ENCODE results near the gene SEPHS2.

Gene SEPHS2

GRCh38 chr16:30429418-30429677 lies 16.3 kb downstream of the SEPHS2 start:
- ATAC-seq, result peak; percentile 13

GRCh38 chr16:30428055-30428454 lies 17.6 kb downstream of the SEPHS2 start:
- DNase-seq (no peak), ATAC-seq (no peak)
- no peak overlapping the region for H3K27ac Mint-ChIP-seq
- peaks cover 18% of the 10 kb centered on the region for H3K36me3 Mint-ChIP-seq (ENCODE audit: low read depth)
- no peaks in the 10 kb centered on the region for H3K9me3 Mint-ChIP-seq
- H3K4me1 Mint-ChIP-seq, result peaks cover 20% of the 10 kb centered on the region
- no peaks in the 10 kb centered on the region for H3K27me3 Mint-ChIP-seq
- no peak overlapping the region for H3K4me3 Mint-ChIP-seq

More at GRCh38 chr16:30429418-30429677, 16.3 kb downstream of the SEPHS2 start:
- Mint-ChIP-seq H3K27me3 (no peaks in the 10 kb centered on the region), H3K27ac (no peak overlapping the region), H3K4me1 (peaks cover 28% of the 10 kb centered on the region), H3K36me3 (ENCODE audit: low read depth) (peaks cover 8% of the 10 kb centered on the region), H3K4me3 (no peak overlapping the region), H3K9me3 (no peaks in the 10 kb centered on the region)
- DNase-seq, result no peak

- Mint-ChIP-seq H3K4me1 (peaks cover 27% of the 10 kb centered on the region), H3K27ac (no peak overlapping the region), H3K4me3 (no peak overlapping the region), H3K27me3 (no peaks in the 10 kb centered on the region), H3K36me3 (ENCODE audit: low read depth) (peaks cover 50% of the 10 kb centered on the region), H3K9me3 (no peaks in the 10 kb centered on the region)
- DNase-seq (no peak), ATAC-seq (no peak)
These were observed 24.7 kb downstream of the SEPHS2 start for GRCh38 chr16:30421010-30421409.

- DNase-seq, result no peak
- Mint-ChIP-seq H3K4me1 (peaks cover 31% of the 10 kb centered on the region), H3K36me3 (ENCODE audit: low read depth) (peaks cover 46% of the 10 kb centered on the region), H3K9me3 (no peaks in the 10 kb centered on the region), H3K4me3 (peak overlapping the region; percentile 42), H3K27me3 (no peaks in the 10 kb centered on the region), H3K27ac (peak overlapping the region; percentile 80)
- no peak for ATAC-seq
These were observed 27.1 kb downstream of the SEPHS2 start for GRCh38 chr16:30418350-30419181.

GRCh38 chr16:30417529-30418349 lies 27.9 kb downstream of the SEPHS2 start:
- Mint-ChIP-seq H3K4me3 (peak overlapping the region; percentile 42), H3K27me3 (no peaks in the 10 kb centered on the region), H3K36me3 (ENCODE audit: low read depth) (peaks cover 45% of the 10 kb centered on the region), H3K4me1 (peaks cover 35% of the 10 kb centered on the region), H3K27ac (no peak overlapping the region), H3K9me3 (no peaks in the 10 kb centered on the region)
- DNase-seq (peak; percentile 88), ATAC-seq (peak; percentile 88)

GRCh38 chr16:30416624-30417528 lies 28.8 kb downstream of the SEPHS2 start:
- H3K36me3 Mint-ChIP-seq (ENCODE audit: low read depth), result peaks cover 45% of the 10 kb centered on the region
- ATAC-seq (no peak), DNase-seq (no peak)
- peaks cover 41% of the 10 kb centered on the region for H3K4me1 Mint-ChIP-seq
- peak overlapping the region; percentile 45 for H3K4me3 Mint-ChIP-seq
- peak overlapping the region; percentile 44 for H3K27ac Mint-ChIP-seq
- H3K27me3 Mint-ChIP-seq, result no peaks in the 10 kb centered on the region
- H3K9me3 Mint-ChIP-seq, result no peaks in the 10 kb centered on the region

GRCh38 chr16:30416047-30416603 lies 29.5 kb downstream of the SEPHS2 start:
- no peaks in the 10 kb centered on the region for H3K27me3 Mint-ChIP-seq
- DNase-seq (no peak), ATAC-seq (no peak)
- peaks cover 41% of the 10 kb centered on the region for H3K4me1 Mint-ChIP-seq
- no peaks in the 10 kb centered on the region for H3K9me3 Mint-ChIP-seq
- no peak overlapping the region for H3K27ac Mint-ChIP-seq
- H3K4me3 Mint-ChIP-seq, result no peak overlapping the region
- H3K36me3 Mint-ChIP-seq (ENCODE audit: low read depth), result peaks cover 44% of the 10 kb centered on the region

- Mint-ChIP-seq H3K27ac (no peak overlapping the region), H3K4me1 (peaks cover 49% of the 10 kb centered on the region), H3K4me3 (no peak overlapping the region), H3K9me3 (no peaks in the 10 kb centered on the region), H3K36me3 (ENCODE audit: low read depth) (peaks cover 37% of the 10 kb centered on the region), H3K27me3 (no peaks in the 10 kb centered on the region)
- DNase-seq (no peak), ATAC-seq (no peak)
These were observed 31.5 kb downstream of the SEPHS2 start for GRCh38 chr16:30414159-30414558.

GRCh38 chr16:30413112-30413806 lies 32.4 kb downstream of the SEPHS2 start:
- Mint-ChIP-seq H3K27ac (no peak overlapping the region), H3K36me3 (ENCODE audit: low read depth) (peaks cover 33% of the 10 kb centered on the region)
- DNase-seq, result no peak

GRCh38 chr16:30409125-30410060 lies 36.3 kb downstream of the SEPHS2 start:
- no peaks in the 10 kb centered on the region for H3K9me3 Mint-ChIP-seq
- H3K27me3 Mint-ChIP-seq, result no peaks in the 10 kb centered on the region
- peak overlapping the region; percentile 52 for H3K27ac Mint-ChIP-seq
- peaks cover 44% of the 10 kb centered on the region for H3K4me1 Mint-ChIP-seq
- peaks cover 18% of the 10 kb centered on the region for H3K36me3 Mint-ChIP-seq (ENCODE audit: low read depth)
- peak overlapping the region; percentile 78 for H3K4me3 Mint-ChIP-seq
- ATAC-seq (peak; percentile 53), DNase-seq (peak; percentile 96)

More at GRCh38 chr16:30413112-30413806, 32.4 kb downstream of the SEPHS2 start:
- ATAC-seq, result no peak
- no peaks in the 10 kb centered on the region for H3K9me3 Mint-ChIP-seq
- no peaks in the 10 kb centered on the region for H3K27me3 Mint-ChIP-seq
- H3K4me3 Mint-ChIP-seq, result no peak overlapping the region
- H3K4me1 Mint-ChIP-seq, result peaks cover 50% of the 10 kb centered on the region

GRCh38 chr16:30407804-30408534 lies 37.7 kb downstream of the SEPHS2 start:
- Mint-ChIP-seq H3K36me3 (ENCODE audit: low read depth) (peaks cover 12% of the 10 kb centered on the region), H3K9me3 (no peaks in the 10 kb centered on the region), H3K4me3 (peak overlapping the region; percentile 78), H3K27me3 (no peaks in the 10 kb centered on the region), H3K27ac (peak overlapping the region; percentile 82), H3K4me1 (peaks cover 37% of the 10 kb centered on the region)
- DNase-seq, result no peak
- no peak for ATAC-seq

- Mint-ChIP-seq H3K9me3 (no peaks in the 10 kb centered on the region), H3K27me3 (no peaks in the 10 kb centered on the region), H3K4me1 (peaks cover 34% of the 10 kb centered on the region), H3K36me3 (ENCODE audit: low read depth) (peaks cover 10% of the 10 kb centered on the region), H3K27ac (peak within 1 kb of the TSS; percentile 98), H3K4me3 (peak within 1 kb of the TSS; percentile 88)
- DNase-seq (peak; percentile 96), ATAC-seq (peak; percentile 84)
These were observed 38.4 kb downstream of the SEPHS2 start, which contains the start of gene ZNF771 for GRCh38 chr16:30407102-30407803. Gene ZNF771, plus strand, starts transcription at chr16:30407606. Its CDS starts 448 bp downstream, at chr16:30408054.
